H1 (cell line): ENCODE data around the gene RING1. TPM values are rescaled to one million over a fixed set of nuclear protein-coding genes. Genes with fewer than 3 reads are reported as not detected.

Experiments
- CTCF ChIA-PET: fragments of 300-600 bp; sonication (Branson Sonifier 250); formaldehyde crosslinking; loops from one replicate; lab custom pipeline; 2021; ENCODE audit not compliant: partially characterized antibody; lab: Charles Lee
- POLR2A ChIA-PET: fragments of 300-600 bp; sonication (Branson Sonifier 250); formaldehyde crosslinking; loops from one replicate; lab custom pipeline; 2021; ENCODE audit warnings: inconsistent platforms; ENCODE audit not compliant: partially characterized antibody; lab: Charles Lee
- DNase-seq, 2 experiments: peaks; one replicate each; pipeline versions ENCODE4 v3.0.0 to v3.0.0-alpha.2; 2010 to 2022; ENCODE audit warnings: low spot score in 2 of 2, low read depth in 1 of 2, mixed read lengths in 1 of 2
- FAIRE-seq: peaks from 2 replicates; lab custom pipeline; 2011; peaks lifted over from hg19 to GRCh38; lab: Jason Lieb, UNC
- H2AFZ ChIP-seq: 2 replicates; pipeline ENCODE4 v1.8.1; 2012; ENCODE audit warnings: low read length, inconsistent platforms
- H2AK5ac ChIP-seq: 2 replicates; pipeline ENCODE4 v1.6.1; 2013; ENCODE audit warnings: low read depth, low read length
- H2BK120ac ChIP-seq: replicated peaks from 2 replicates; pipeline ENCODE3; 2013; ENCODE audit warnings: low read depth, low read length, inconsistent platforms
- H2BK12ac ChIP-seq: 2 replicates; pipeline ENCODE4 v1.6.1; 2013; ENCODE audit warnings: low read depth, low read length
- H2BK15ac ChIP-seq: 2 replicates; pipeline ENCODE4 v1.6.1; 2013; ENCODE audit warnings: low read length
- H2BK20ac ChIP-seq: 2 replicates; pipeline ENCODE4 v1.6.1; 2013; ENCODE audit warnings: low read length
- H2BK5ac ChIP-seq: 2 replicates; pipeline ENCODE4 v1.6.1; 2013; ENCODE audit warnings: low read depth, low read length
- H3K14ac ChIP-seq: 2 replicates; pipeline ENCODE4 v1.6.1; 2013; ENCODE audit warnings: inconsistent platforms; ENCODE audit not compliant: insufficient read length
- H3K18ac ChIP-seq: 2 replicates; pipeline ENCODE4 v1.6.1; 2013; ENCODE audit warnings: low read length; ENCODE audit errors: extremely low read depth
- H3K23ac ChIP-seq: 2 replicates; pipeline ENCODE4 v1.6.1; 2013; ENCODE audit warnings: inconsistent platforms; ENCODE audit not compliant: insufficient read length
- H3K23me2 ChIP-seq: 2 replicates; pipeline ENCODE4 v1.6.1; 2013; ENCODE audit warnings: low read depth, low read length
- H3K27ac ChIP-seq: 2 replicates; pipeline ENCODE4 v1.6.1; 2011; ENCODE audit warnings: low read depth, low read length, inconsistent platforms
- H3K27me3 ChIP-seq, 4 experiments: replicated peaks in 1 of 4; 1 replicate in 1 of 4; 2 replicates in 3 of 4; pipeline versions ENCODE4 v1.6.1 to v1.8.1; 2011 to 2013; ENCODE audit warnings: low read length in 3 of 4, mild to moderate bottlenecking in 3 of 4, inconsistent platforms in 2 of 4, mixed read lengths in 2 of 4, moderate library complexity in 1 of 4; ENCODE audit not compliant: control insufficient read depth in 3 of 4, insufficient read depth in 3 of 4; ENCODE audit errors: extremely low read depth in 1 of 4
- H3K36me3 ChIP-seq, 4 experiments: 2 replicates each; pipeline versions ENCODE4 v1.6.1 to v1.8.1; 2011 to 2013; ENCODE audit warnings: mild to moderate bottlenecking in 4 of 4, low read length in 3 of 4, moderate library complexity in 2 of 4, control low read depth in 1 of 4, inconsistent platforms in 1 of 4; ENCODE audit not compliant: insufficient read depth in 4 of 4, control insufficient read depth in 2 of 4
- H3K4ac ChIP-seq: replicated peaks from 2 replicates; pipeline ENCODE3; 2013; ENCODE audit warnings: low read length, low read depth, mixed read lengths, inconsistent platforms; ENCODE audit not compliant: insufficient read length
- H3K4me1 ChIP-seq, 4 experiments: replicated peaks in 1 of 4; 1 replicate in 1 of 4; 2 replicates in 3 of 4; pipeline versions ENCODE4 v1.6.1 to v1.8.1; 2011 to 2013; ENCODE audit warnings: low read length in 3 of 4, inconsistent platforms in 2 of 4, mixed read lengths in 1 of 4; ENCODE audit not compliant: insufficient read depth in 4 of 4, control insufficient read depth in 3 of 4
- H3K4me2 ChIP-seq, 2 experiments: 2 replicates each; pipeline versions ENCODE4 v1.6.1 to v1.8.1; 2011 to 2013; ENCODE audit warnings: low read depth in 2 of 2, low read length in 2 of 2, control low read depth in 1 of 2, inconsistent platforms in 1 of 2, mild to moderate bottlenecking in 1 of 2; ENCODE audit not compliant: insufficient read depth in 1 of 2
- H3K4me3 ChIP-seq, 4 experiments: fragments of 200-600, 300-600 bp in 1 of 4; sonication (generic), shearing (Covaris generic), sonication (Bioruptor Twin) in 1 of 4; 2 replicates each; pipeline versions ENCODE4 v1.5.1 to v1.8.1; 2011 to 2016; ENCODE audit warnings: low read length in 4 of 4, low read depth in 3 of 4, control low read depth in 2 of 4, inconsistent platforms in 2 of 4, mild to moderate bottlenecking in 2 of 4, mixed read lengths in 1 of 4, moderate library complexity in 1 of 4; ENCODE audit not compliant: insufficient read depth in 2 of 4; ENCODE audit errors: extremely low read depth in 1 of 4
- H3K56ac ChIP-seq: replicated peaks from 2 replicates; pipeline ENCODE3; 2013; ENCODE audit warnings: low read depth, mild to moderate bottlenecking, mixed read lengths, low read length, inconsistent platforms; ENCODE audit not compliant: insufficient read length
- H3K79me1 ChIP-seq: 2 replicates; pipeline ENCODE4 v1.6.1; 2013; ENCODE audit warnings: low read depth, low read length, control low read depth
- H3K79me2 ChIP-seq, 2 experiments: 2 replicates each; pipeline versions ENCODE4 v1.6.1 to v1.8.1; 2012 to 2013; ENCODE audit warnings: low read length in 2 of 2, mild to moderate bottlenecking in 2 of 2, inconsistent platforms in 1 of 2; ENCODE audit not compliant: insufficient read depth in 2 of 2, control insufficient read depth in 1 of 2
- H3K9ac ChIP-seq, 4 experiments: replicated peaks in 1 of 4; 1 replicate in 1 of 4; 2 replicates in 3 of 4; pipeline versions ENCODE4 v1.6.1 to v1.8.1; 2011 to 2013; ENCODE audit warnings: low read depth in 3 of 4, low read length in 3 of 4, control low read depth in 2 of 4, mild to moderate bottlenecking in 2 of 4, moderate library complexity in 2 of 4, inconsistent platforms in 1 of 4; ENCODE audit errors: extremely low read depth in 1 of 4
- H3K9me3 ChIP-seq, 2 experiments: 2 replicates each; pipeline versions ENCODE4 v1.6.1 to v1.8.1; 2012 to 2013; ENCODE audit warnings: mild to moderate bottlenecking in 2 of 2, moderate library complexity in 2 of 2, control low read depth in 1 of 2, inconsistent platforms in 1 of 2, low read depth in 1 of 2, low read length in 1 of 2, mixed read lengths in 1 of 2; ENCODE audit not compliant: insufficient read depth in 2 of 2
- H4K20me1 ChIP-seq, 2 experiments: replicated peaks in 1 of 2; 2 replicates each; pipeline versions ENCODE3 to v1.8.1; 2011 to 2013; ENCODE audit warnings: inconsistent platforms in 2 of 2, low read length in 2 of 2, mild to moderate bottlenecking in 1 of 2; ENCODE audit not compliant: insufficient read depth in 2 of 2, control insufficient read depth in 1 of 2
- H4K5ac ChIP-seq: 2 replicates; pipeline ENCODE4 v1.6.1; 2013; ENCODE audit warnings: low read length, low read depth, mixed read lengths, inconsistent platforms; ENCODE audit not compliant: insufficient read length
- H4K8ac ChIP-seq: 2 replicates; pipeline ENCODE4 v1.8.0; 2013; ENCODE audit warnings: mild to moderate bottlenecking, moderate library complexity, low read length, inconsistent platforms; ENCODE audit not compliant: insufficient read depth; ENCODE audit errors: extremely low read depth
- H4K91ac ChIP-seq: replicated peaks from 2 replicates; pipeline ENCODE3; 2013; ENCODE audit warnings: low read length, mixed read lengths, inconsistent platforms; ENCODE audit not compliant: insufficient read length
- BACH1 ChIP-seq: IDR thresholded peaks from 2 replicates; pipeline ENCODE4 v1.6.1; 2012; ENCODE audit warnings: low read length, improper control_type of control experiment
- CHD2 ChIP-seq: IDR thresholded peaks from 2 replicates; pipeline ENCODE4 v1.6.1; 2012; ENCODE audit warnings: low read length, improper control_type of control experiment
- HDAC2 ChIP-seq, 2 experiments: fragments of 300-600 bp in 1 of 2; sonication (generic) in 1 of 2; IDR thresholded peaks; 2 replicates each; pipeline ENCODE4 v1.6.1; 2011 to 2012; ENCODE audit warnings: low read depth in 2 of 2, low read length in 2 of 2, mild to moderate bottlenecking in 2 of 2, moderate library complexity in 2 of 2, borderline replicate concordance in 1 of 2, inconsistent platforms in 1 of 2
- KDM1A ChIP-seq: fragments of 200-600, 300-600 bp; sonication (generic); IDR thresholded peaks from 2 replicates; pipeline ENCODE4 v1.7.1; 2016; ENCODE audit warnings: mild to moderate bottlenecking, low read length, borderline replicate concordance
- NRF1 ChIP-seq: IDR thresholded peaks from 2 replicates; pipeline ENCODE4 v1.6.1; 2011; ENCODE audit warnings: mild to moderate bottlenecking, low read depth, low read length, improper control_type of control experiment
- TCF12 ChIP-seq: IDR thresholded peaks from 2 replicates; pipeline ENCODE4 v1.6.1; 2011; ENCODE audit warnings: low read depth, mild to moderate bottlenecking, low read length
- WGBS, 2 experiments: shearing (Covaris generic) in 1 of 2; methylation state at CpG; one replicate each; pipeline versions ENCODE4 v1.1.6 to v1.1.7; 2013 to 2015; ENCODE audit warnings: low lambda C conversion rate in 2 of 2, mixed read lengths in 2 of 2, inconsistent platforms in 1 of 2, low coverage in 1 of 2, missing lambda C conversion rate in 1 of 2; ENCODE audit not compliant: insufficient replicate concordance in 2 of 2, insufficient coverage in 1 of 2, insufficient read length in 1 of 2; ENCODE audit errors: extremely low coverage in 1 of 2, missing lambda C conversion rate in 1 of 2; 5-methylcytosine and 5-hydroxymethylcytosine counted together
- polyA plus RNA-seq, 7 experiments: library from polyadenylated mRNA; depleted of rRNA in 3 of 7; stranded (reverse) in 5 of 7; unstranded in 2 of 7; fragments of >200 nt in 5 of 7; fragments of 200-250 nt in 2 of 7; gene quantifications; 1 replicate in 5 of 7; 2 replicates in 1 of 7; 4 replicates in 1 of 7; pipeline versions ENCODE4 v1.2.1 to v1.2.3, GENCODE V29; 2011 to 2013; ENCODE audit warnings: missing spikeins in 2 of 7, mixed read lengths in 2 of 7
- total RNA-seq: library from RNA; stranded (reverse); fragmentation: NEBNext Ultra II Directional; extraction: Animal tissue kit (Norgen Biotek cat#: 25700); gene quantifications from 2 replicates; pipeline ENCODE4 v1.2.1, GENCODE V29; 2021

The RING1 gene
- total and polyA plus RNA-seq, 2 of the 8 experiments (the other 6 are each of a cell fraction or from before 2014, with no cell fraction given) = 16.4 to 26.0 TPM

DNA sequence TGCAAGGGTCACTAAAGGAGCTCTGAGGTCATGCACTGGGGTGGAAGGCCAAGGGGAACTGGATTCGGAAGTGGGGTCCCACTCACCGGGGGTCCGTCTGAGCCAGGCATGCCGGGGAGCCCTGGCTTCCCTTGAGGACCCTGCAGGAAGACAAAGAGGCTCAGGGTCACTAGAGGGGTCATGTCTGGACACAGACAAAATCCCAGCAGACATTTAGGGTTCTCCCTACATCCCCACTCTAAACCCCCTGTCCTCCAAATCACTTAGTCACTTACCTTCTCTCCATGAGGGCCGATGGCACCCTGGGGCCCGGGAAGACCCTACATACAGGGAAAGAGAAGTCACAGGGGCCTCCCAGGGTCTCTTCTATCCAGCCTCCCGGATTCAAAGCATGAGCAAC is 31.4 kb upstream of the RING1 start:
- Histone ChIP-seq H2AK5ac (no peak overlapping the region), H3K79me1 (no peaks in the 10 kb centered on the region), H3K9ac (no peak overlapping the region), H3K36me3 (no peaks in the 10 kb centered on the region), H4K91ac (no peak overlapping the region), H3K23ac (no peak overlapping the region), H2AFZ (no peak overlapping the region), H3K4me1 (no peaks in the 10 kb centered on the region; a peak in 2 of 7 replicates), H3K79me2 (no peaks in the 10 kb centered on the region; a peak in 1 of 4 replicates), H3K18ac (no peak overlapping the region), H4K5ac (no peak overlapping the region), H3K27ac (no peak overlapping the region), H2BK15ac (no peak overlapping the region), H2BK20ac (no peak overlapping the region), H3K4me3 (no peak overlapping the region), H2BK5ac (no peak overlapping the region), H3K9me3 (no peaks in the 10 kb centered on the region), H3K56ac (no peak overlapping the region), H4K8ac (no peak overlapping the region), H3K23me2 (no peaks in the 10 kb centered on the region), H4K20me1 (peaks cover 0 to 3% of the 10 kb centered on the region in 2 experiments), H3K14ac (no peak overlapping the region), H3K4ac (no peak overlapping the region), H2BK120ac (no peak overlapping the region), H2BK12ac (no peak overlapping the region), H3K4me2 (no peak overlapping the region), H3K27me3 (no peaks in the 10 kb centered on the region)
- TF ChIP-seq KDM1A (no peak), CHD2 (no peak), NRF1 (no peak), BACH1 (no peak), TCF12 (no peak), HDAC2 (IDR thresholded peaks at IDR 0.05; ENCODE audit: borderline replicate concordance in 1 of 2, low read depth in 2 of 2, low read length in 2 of 2) (no peak)
- POLR2A ChIA-PET = interaction anchor here (1.3 kb wide), 1 partner anchor 42 kb away, joined by 4 read pairs; no protein-coding TSS in a partner anchor
- DNase-seq (no peak), FAIRE-seq (no peak)
- 85% methylated on average over 7 of the region's 7 CpGs; no CpG with 5 or more reads in 1 of the 2 experiments for WGBS, 2 experiments
- CTCF ChIA-PET = interaction anchor here (1.2 to 3.1 kb wide), 2 partner anchors 71 to 176 kb away, joined by 4 to 15 read pairs; no protein-coding TSS in a partner anchor
